Smooth muscle cell (in vitro differentiated cells): Measurements from ENCODE around the gene RIC8A. TPM values are rescaled to one million over a fixed set of nuclear protein-coding genes. Genes with fewer than 3 reads are reported as not detected.

Experiments used
- DNase-seq: peaks from one replicate; lab custom pipeline; 2025; ENCODE audit not compliant: unreplicated experiment; lab: John Stamatoyannopoulos, UW
- H2AFZ ChIP-seq: fragments of 200-600 bp; sonication (generic); 2 replicates; pipeline ENCODE4 v1.6.0; 2016; ENCODE audit warnings: antibody characterized with exemption, low read depth, mild to moderate bottlenecking
- H3F3A ChIP-seq: fragments of 200-600 bp; sonication (generic); 2 replicates; pipeline ENCODE4 v1.6.0; 2017; ENCODE audit warnings: antibody characterized with exemption, low read depth
- H3K27ac ChIP-seq: fragments of 200-600 bp; sonication (generic); 2 replicates; pipeline ENCODE4 v1.5.1; 2016; ENCODE audit warnings: low read depth, mild to moderate bottlenecking
- H3K27me3 ChIP-seq: fragments of 200-600 bp; sonication (generic); 2 replicates; pipeline ENCODE4 v1.6.1; 2016; ENCODE audit warnings: low read depth, mild to moderate bottlenecking
- H3K36me3 ChIP-seq: fragments of 200-600 bp; sonication (generic); 2 replicates; pipeline ENCODE4 v1.5.1; 2016; ENCODE audit warnings: low read depth
- H3K4me1 ChIP-seq: fragments of 200-600 bp; sonication (generic); 2 replicates; pipeline ENCODE4 v1.5.1; 2016; ENCODE audit warnings: low read depth
- H3K4me2 ChIP-seq: fragments of 200-600 bp; sonication (generic); 2 replicates; pipeline ENCODE4 v1.6.0; 2016; ENCODE audit warnings: mild to moderate bottlenecking
- H3K4me3 ChIP-seq: fragments of 200-600 bp; sonication (generic); 2 replicates; pipeline ENCODE4 v1.5.1; 2016; ENCODE audit warnings: mild to moderate bottlenecking
- H3K79me2 ChIP-seq: fragments of 200-600 bp; sonication (generic); 2 replicates; pipeline ENCODE4 v1.6.0; 2016; ENCODE audit warnings: low read depth, mild to moderate bottlenecking
- H3K9ac ChIP-seq: fragments of 200-600 bp; sonication (generic); 2 replicates; pipeline ENCODE4 v1.6.0; 2016; ENCODE audit warnings: low read depth
- H3K9me3 ChIP-seq: fragments of 200-600 bp; sonication (generic); replicated peaks from 2 replicates; pipeline ENCODE4 v1.5.1; 2016; ENCODE audit warnings: low read depth
- H4K20me1 ChIP-seq: fragments of 200-600 bp; sonication (generic); 2 replicates; pipeline ENCODE4 v1.6.0; 2016; ENCODE audit warnings: low read depth
- WGBS: methylation state at CpG from one replicate; pipeline ENCODE4 v1.1.7; 2016; ENCODE audit warnings: low lambda C conversion rate; 5-methylcytosine and 5-hydroxymethylcytosine counted together
- polyA plus RNA-seq: library from polyadenylated mRNA; unstranded; fragments of >200 nt; fragmentation: Nextera tagmentation; extraction: Ambion mirVana; gene quantifications from 2 replicates; pipeline ENCODE4 v1.2.1, GENCODE V29; 2016
- total RNA-seq: library from RNA; depleted of rRNA; stranded (reverse); fragments of >200 nt; gene quantifications from 2 replicates; pipeline ENCODE4 v1.2.3, GENCODE V29; 2014
- TF ChIP-seq, protein P1 (sequence below): fragments of 200-600 bp; sonication (generic); IDR thresholded peaks from 2 replicates; pipeline ENCODE4 v1.5.1; 2017; ENCODE audit warnings: borderline replicate concordance, mild to moderate bottlenecking, antibody characterized with exemption; ENCODE audit not compliant: insufficient read depth, poor library complexity, severe bottlenecking

RIC8A gene
- total and polyA plus RNA-seq, 2 experiments from 2014 or later: 71.2 to 120 TPM

DNA sequence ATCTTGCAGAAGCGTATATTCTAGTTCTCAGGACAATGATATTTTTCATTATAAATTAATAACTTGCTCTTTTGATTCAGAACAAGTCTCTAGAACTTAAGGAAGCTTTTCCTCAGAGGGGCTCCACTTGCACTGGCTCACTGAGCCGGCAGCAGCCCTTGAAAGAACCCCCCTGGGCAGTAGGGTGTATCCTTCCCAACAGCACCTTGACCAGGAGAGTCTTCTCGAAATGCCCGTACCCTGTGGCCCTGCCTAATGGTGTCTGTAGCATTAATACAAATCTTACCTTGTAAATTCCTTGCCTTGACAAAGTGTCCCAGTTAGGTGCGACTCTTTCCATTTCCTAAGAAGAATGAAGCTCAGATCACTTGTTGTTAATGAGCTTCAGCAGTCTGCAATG, 42.8 kb downstream of the RIC8A start:
- H3K27ac ChIP-seq: no peak overlapping the region
- H3K4me1 ChIP-seq: no peaks in the 10 kb centered on the region
- no peak overlapping the region for H3K4me2 ChIP-seq
- no peak overlapping the region for H2AFZ ChIP-seq
- peaks cover 7% of the 10 kb centered on the region for H3K36me3 ChIP-seq
- 96% methylated on average over 5 of the region's 5 CpGs for WGBS
- no peak overlapping the region for H3K9ac ChIP-seq
- no peaks in the 10 kb centered on the region for H3K9me3 ChIP-seq
- H3K79me2 ChIP-seq: no peaks in the 10 kb centered on the region
- DNase-seq: no peak
- H4K20me1 ChIP-seq: peaks cover 4% of the 10 kb centered on the region
- no peak overlapping the region for H3K4me3 ChIP-seq
- TF ChIP-seq, protein P1, sequence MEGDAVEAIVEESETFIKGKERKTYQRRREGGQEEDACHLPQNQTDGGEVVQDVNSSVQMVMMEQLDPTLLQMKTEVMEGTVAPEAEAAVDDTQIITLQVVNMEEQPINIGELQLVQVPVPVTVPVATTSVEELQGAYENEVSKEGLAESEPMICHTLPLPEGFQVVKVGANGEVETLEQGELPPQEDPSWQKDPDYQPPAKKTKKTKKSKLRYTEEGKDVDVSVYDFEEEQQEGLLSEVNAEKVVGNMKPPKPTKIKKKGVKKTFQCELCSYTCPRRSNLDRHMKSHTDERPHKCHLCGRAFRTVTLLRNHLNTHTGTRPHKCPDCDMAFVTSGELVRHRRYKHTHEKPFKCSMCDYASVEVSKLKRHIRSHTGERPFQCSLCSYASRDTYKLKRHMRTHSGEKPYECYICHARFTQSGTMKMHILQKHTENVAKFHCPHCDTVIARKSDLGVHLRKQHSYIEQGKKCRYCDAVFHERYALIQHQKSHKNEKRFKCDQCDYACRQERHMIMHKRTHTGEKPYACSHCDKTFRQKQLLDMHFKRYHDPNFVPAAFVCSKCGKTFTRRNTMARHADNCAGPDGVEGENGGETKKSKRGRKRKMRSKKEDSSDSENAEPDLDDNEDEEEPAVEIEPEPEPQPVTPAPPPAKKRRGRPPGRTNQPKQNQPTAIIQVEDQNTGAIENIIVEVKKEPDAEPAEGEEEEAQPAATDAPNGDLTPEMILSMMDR: no peak
- peaks cover 4% of the 10 kb centered on the region for H3F3A ChIP-seq
- no peaks in the 10 kb centered on the region for H3K27me3 ChIP-seq

DNA sequence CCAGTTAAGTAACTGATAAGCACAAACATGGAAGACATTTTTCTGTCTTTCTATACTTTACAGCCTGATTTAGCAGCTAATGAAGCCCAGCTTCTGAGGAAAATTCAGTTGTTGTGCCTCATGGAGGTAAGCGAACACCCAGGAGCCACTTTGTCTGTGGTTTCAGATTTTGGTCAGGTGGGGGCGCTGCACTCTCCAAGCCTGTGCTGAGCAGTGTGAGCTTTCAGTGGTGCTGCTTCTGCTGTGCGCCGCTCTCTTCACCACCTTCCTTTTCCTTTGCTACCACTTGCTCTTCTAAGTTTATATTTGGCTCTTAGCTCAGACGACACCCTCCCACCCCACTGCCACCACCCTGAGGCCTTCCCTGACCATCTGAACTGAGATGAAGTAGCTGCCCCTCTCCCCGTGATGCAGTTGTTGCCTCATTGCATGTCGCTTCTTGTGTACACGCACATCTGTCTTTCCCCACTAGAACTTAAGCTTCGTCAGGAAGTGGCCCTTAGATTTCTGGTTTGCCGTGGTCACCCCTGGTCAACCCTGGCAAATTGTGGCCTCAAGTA, 43.3 kb downstream of the RIC8A start:
- WGBS: 84% methylated on average over 10 of the region's 10 CpGs
- Histone ChIP-seq H3K79me2 (no peaks in the 10 kb centered on the region), H3K27me3 (no peaks in the 10 kb centered on the region), H3F3A (peaks cover 4% of the 10 kb centered on the region), H3K9me3 (no peaks in the 10 kb centered on the region), H3K9ac (no peak overlapping the region), H3K4me1 (no peaks in the 10 kb centered on the region), H3K4me2 (no peak overlapping the region), H3K4me3 (no peak overlapping the region), H4K20me1 (peaks cover 4% of the 10 kb centered on the region), H2AFZ (no peak overlapping the region), H3K36me3 (peaks cover 7% of the 10 kb centered on the region), H3K27ac (no peak overlapping the region)
- TF ChIP-seq, protein P1: peak; percentile 65
- DNase-seq: peak; percentile 6

GRCh38 chr11:251550-251949, 44.0 kb downstream of the RIC8A start:
- Histone ChIP-seq H3K27ac (no peak overlapping the region), H3K79me2 (no peaks in the 10 kb centered on the region), H3K36me3 (peaks cover 4% of the 10 kb centered on the region), H3K9ac (no peak overlapping the region), H3K4me2 (no peak overlapping the region), H3K9me3 (no peaks in the 10 kb centered on the region), H3F3A (peaks cover 4% of the 10 kb centered on the region), H2AFZ (no peak overlapping the region), H4K20me1 (peaks cover 4% of the 10 kb centered on the region), H3K27me3 (no peaks in the 10 kb centered on the region), H3K4me3 (no peak overlapping the region), H3K4me1 (no peaks in the 10 kb centered on the region)
- no peak for DNase-seq
- TF ChIP-seq, protein P1: no peak
- WGBS: 94% methylated on average over 10 of the region's 10 CpGs

- H3K27ac ChIP-seq: no peak overlapping the region
- no peaks in the 10 kb centered on the region for H3K79me2 ChIP-seq
- no peaks in the 10 kb centered on the region for H3K9me3 ChIP-seq
- no peak for DNase-seq
- peaks cover 4% of the 10 kb centered on the region for H3F3A ChIP-seq
- no peaks in the 10 kb centered on the region for H3K4me1 ChIP-seq
- no peak overlapping the region for H3K4me3 ChIP-seq
- no peak overlapping the region for H3K9ac ChIP-seq
- H3K36me3 ChIP-seq: no peaks in the 10 kb centered on the region
- no peaks in the 10 kb centered on the region for H3K27me3 ChIP-seq
- H3K4me2 ChIP-seq: no peak overlapping the region
- H2AFZ ChIP-seq: no peak overlapping the region
- WGBS: 89% methylated on average over 8 of the region's 8 CpGs
- peaks cover 4% of the 10 kb centered on the region for H4K20me1 ChIP-seq
- TF ChIP-seq, protein P1: no peak
These were observed 45.2 kb downstream of the RIC8A start for GRCh38 chr11:252666-253065.
